Esophagus squamous epithelium (tissue), 4 donors: ENCODE data around the gene CAMK4.

ENCODE experiments used
- POLR2A ChIP-seq, 4 donors: fragments of 450-650 bp; IDR thresholded peaks; one replicate each; pipeline ENCODE4 v1.6.1; 2017; ENCODE audit warnings: antibody characterized with exemption in 4 of 4, mild to moderate bottlenecking in 4 of 4, moderate library complexity in 3 of 4
- TF ChIP-seq, protein P1 (sequence below), 6 experiments: fragments of 450-650 bp in 4 of 6; fragments of 200-600 bp in 2 of 6; sonication (generic) in 2 of 6; IDR thresholded peaks; one replicate each; pipeline ENCODE4 v1.5.1; 2016 to 2019; ENCODE audit warnings: antibody characterized with exemption in 6 of 6, mild to moderate bottlenecking in 4 of 6, moderate library complexity in 4 of 6

DNA sequence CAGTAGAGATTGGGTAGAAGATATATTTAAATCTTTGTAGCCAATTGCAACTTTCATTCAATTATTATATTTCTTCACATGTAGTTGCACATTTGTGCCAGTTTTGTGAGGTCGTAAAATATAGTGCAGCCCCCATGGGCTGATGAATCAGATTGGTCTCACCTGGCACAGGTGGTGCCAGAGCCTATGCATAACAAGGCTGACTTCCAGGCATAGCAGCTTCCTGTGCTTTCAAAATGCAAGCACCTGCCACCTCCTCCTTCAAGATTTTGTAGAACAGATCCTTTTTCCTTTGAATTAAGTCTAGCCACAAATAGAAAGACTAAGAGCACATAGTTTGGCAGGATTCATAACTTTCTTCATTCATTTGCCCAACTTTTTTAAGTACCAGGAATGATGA, 201.0 kb downstream of the CAMK4 start:
- TF ChIP-seq POLR2A (IDR thresholded peaks at IDR 0.05) = no peak
- TF ChIP-seq, protein P1, sequence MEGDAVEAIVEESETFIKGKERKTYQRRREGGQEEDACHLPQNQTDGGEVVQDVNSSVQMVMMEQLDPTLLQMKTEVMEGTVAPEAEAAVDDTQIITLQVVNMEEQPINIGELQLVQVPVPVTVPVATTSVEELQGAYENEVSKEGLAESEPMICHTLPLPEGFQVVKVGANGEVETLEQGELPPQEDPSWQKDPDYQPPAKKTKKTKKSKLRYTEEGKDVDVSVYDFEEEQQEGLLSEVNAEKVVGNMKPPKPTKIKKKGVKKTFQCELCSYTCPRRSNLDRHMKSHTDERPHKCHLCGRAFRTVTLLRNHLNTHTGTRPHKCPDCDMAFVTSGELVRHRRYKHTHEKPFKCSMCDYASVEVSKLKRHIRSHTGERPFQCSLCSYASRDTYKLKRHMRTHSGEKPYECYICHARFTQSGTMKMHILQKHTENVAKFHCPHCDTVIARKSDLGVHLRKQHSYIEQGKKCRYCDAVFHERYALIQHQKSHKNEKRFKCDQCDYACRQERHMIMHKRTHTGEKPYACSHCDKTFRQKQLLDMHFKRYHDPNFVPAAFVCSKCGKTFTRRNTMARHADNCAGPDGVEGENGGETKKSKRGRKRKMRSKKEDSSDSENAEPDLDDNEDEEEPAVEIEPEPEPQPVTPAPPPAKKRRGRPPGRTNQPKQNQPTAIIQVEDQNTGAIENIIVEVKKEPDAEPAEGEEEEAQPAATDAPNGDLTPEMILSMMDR (IDR thresholded peaks at IDR 0.05) = no peak
